Measurements from ENCODE around the gene ACY1. TPM values are rescaled to one million over a fixed set of nuclear protein-coding genes. Genes with fewer than 3 reads are reported as not detected.

The ACY1 gene
- total and polyA plus RNA-seq, 2 donors (not counting 3 experiments of a cell fraction or from before 2014, with no cell fraction given): 13.4 to 32.9 TPM

- ChIA-PET POLR2A (no interaction called here), CTCF (no interaction called here)
- Histone ChIP-seq H3K9me3 (replicated peaks; ENCODE audit: control insufficient read depth, insufficient read depth, low read length) (no peaks in the 10 kb centered on the region), H3K27me3 (ENCODE audit: control insufficient read depth in 2 of 2, insufficient read depth in 2 of 2, low read length in 2 of 2) (peaks cover 7 to 13% of the 10 kb centered on the region in 2 experiments), H3K9me1 (replicated peaks; ENCODE audit: control insufficient read depth, extremely low read depth, insufficient read depth, low read length) (no peaks in the 10 kb centered on the region), H3K79me2 (ENCODE audit: control insufficient read depth, insufficient read depth, low read length) (no peaks in the 10 kb centered on the region), H3K4me1 (ENCODE audit: control insufficient read depth, extremely low read depth, insufficient read depth, low read length) (no peaks in the 10 kb centered on the region), H3K36me3 (ENCODE audit: control insufficient read depth in 2 of 2, extremely low read depth in 1 of 2, insufficient read depth in 2 of 2, low read length in 2 of 2) (peaks cover 0 to 2% of the 10 kb centered on the region in 2 experiments), H3K4me3 (replicated peaks in 1 of 3; ENCODE audit: insufficient read depth in 1 of 3, low read depth in 1 of 3, low read length in 3 of 3) (no peak overlapping the region), H2AFZ (ENCODE audit: low read depth, low read length) (no peak overlapping the region), H3K9ac (replicated peaks; ENCODE audit: extremely low read depth, insufficient read depth, low read length) (no peak overlapping the region), H3K4me2 (ENCODE audit: insufficient read depth, low read length) (no peak overlapping the region), H3K27ac (ENCODE audit: insufficient read depth, low read depth, low read length) (no peak overlapping the region), H4K20me1 (replicated peaks; ENCODE audit: control insufficient read depth, extremely low read depth, insufficient read depth, low read length) (no peaks in the 10 kb centered on the region)
- TF ChIP-seq GATA2 (IDR thresholded peaks at IDR 0.05; ENCODE audit: insufficient read depth, insufficient read length, low read depth, low read length): no peak
- TF ChIP-seq POLR2AphosphoS5 (IDR thresholded peaks at IDR 0.05; ENCODE audit: insufficient read depth, low read depth, low read length): no peak
- TF ChIP-seq FOS (IDR thresholded peaks at IDR 0.05; ENCODE audit: borderline replicate concordance, insufficient read depth, low read length): no peak
- TF ChIP-seq MYC (IDR thresholded peaks at IDR 0.05; ENCODE audit: low read depth, low read length): no peak
- TF ChIP-seq, protein P1, sequence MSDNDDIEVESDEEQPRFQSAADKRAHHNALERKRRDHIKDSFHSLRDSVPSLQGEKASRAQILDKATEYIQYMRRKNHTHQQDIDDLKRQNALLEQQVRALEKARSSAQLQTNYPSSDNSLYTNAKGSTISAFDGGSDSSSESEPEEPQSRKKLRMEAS (IDR thresholded peaks at IDR 0.05; ENCODE audit: insufficient read depth, insufficient read length): no peak
- TF ChIP-seq EZH2 (IDR thresholded peaks at IDR 0.05; ENCODE audit: borderline replicate concordance, low read depth, low read length, severe bottlenecking): no peak
- no peak for TF ChIP-seq JUN (IDR thresholded peaks at IDR 0.05; ENCODE audit: borderline replicate concordance, insufficient read depth, insufficient read length, low read depth)
- no peak for TF ChIP-seq CTCF (IDR thresholded peaks at IDR 0.05; ENCODE audit: extremely low read depth in 1 of 2, insufficient read depth in 1 of 2, low read depth in 1 of 2, low read length in 2 of 2)
- no peak for TF ChIP-seq POLR2A (IDR thresholded peaks at IDR 0.05; ENCODE audit: low read depth, low read length)
- no peak for FAIRE-seq
- DNase-seq (ENCODE audit: low read depth, low spot score): no peak
- BruUV-seq (replicated peaks): no TSS peak
- dilution Hi-C loops (cut with MboI; ENCODE audit: extremely low pct_ligation_motif_present, low sequenced_read_pairs): no loop called here
- intact Hi-C loops (cut with micrococcal nuclease): no loop called here
Observed at GRCh38 chr3:51954713-51955112, 28.6 kb upstream of the ACY1 start.

Data from endothelial cell of umbilical vein (primary cell).